Prostate gland (tissue), 2 donors: ENCODE results near the gene GALNTL6. TPM values are rescaled to one million over a fixed set of nuclear protein-coding genes. Genes with fewer than 3 reads are reported as not detected.
"Not testable (repeated sequence)": the region's sequence is repeated elsewhere in the genome, so short reads cannot be mapped to it uniquely, and the experiment has no call there.

Experiments used
- DNase-seq: peaks from one replicate; pipeline ENCODE4 v3.0.0-alpha.2; 2019; ENCODE audit warnings: low spot score
- H3K27ac ChIP-seq, 2 donors: fragments of 200-600 bp; sonication (generic); 2 replicates each; pipeline ENCODE4 v1.5.1; 2017 to 2019
- H3K27me3 ChIP-seq: fragments of 200-600 bp; sonication (generic); replicated peaks from 2 replicates; pipeline ENCODE4 v1.5.1; 2019; ENCODE audit not compliant: insufficient read depth
- H3K36me3 ChIP-seq, 2 donors: fragments of 200-600 bp; sonication (generic); 1 replicate in 1 of 2; 2 replicates in 1 of 2; pipeline versions ENCODE4 v1.5.1 to v1.8.1; 2017 to 2019
- H3K4me1 ChIP-seq: fragments of 200-600 bp; sonication (generic); replicated peaks from 2 replicates; pipeline ENCODE4 v1.5.1; 2019
- H3K4me3 ChIP-seq, 2 donors: fragments of 200-600 bp; sonication (generic); 2 replicates each; pipeline ENCODE4 v1.5.1; 2017 to 2019
- H3K9me3 ChIP-seq: fragments of 200-600 bp; sonication (generic); 2 replicates; pipeline ENCODE4 v1.5.1; 2017
- POLR2A ChIP-seq: fragments of 450-650 bp; IDR thresholded peaks from one replicate; pipeline ENCODE4 v1.6.1; 2016; ENCODE audit warnings: antibody characterized with exemption, mild to moderate bottlenecking
- POLR2AphosphoS5 ChIP-seq: sonication (generic); formaldehyde crosslinking; IDR thresholded peaks from one replicate; pipeline ENCODE4 v1.6.1; 2017; ENCODE audit warnings: antibody characterized with exemption
- WGBS: methylation state at CpG from one replicate; pipeline ENCODE4 v1.1.5; 2018; 5-methylcytosine and 5-hydroxymethylcytosine counted together
- intact Hi-C: fragments of 100-400 bp; cut with DNase I; formaldehyde crosslinking; loops from one replicate; pipeline ENCODE4 v1.14.2; 2022
- total RNA-seq, 2 donors: library from RNA; depleted of rRNA; stranded (reverse); fragments of >200 nt; gene quantifications; one replicate each; pipeline ENCODE4 v1.1.0, GENCODE V29; 2016
- TF ChIP-seq, protein P1 (sequence below), 4 experiments: fragments of 200-600 bp in 2 of 4; fragments of 450-650 bp in 2 of 4; sonication (generic) in 2 of 4; IDR thresholded peaks; 1 replicate in 3 of 4; 2 replicates in 1 of 4; pipeline ENCODE4 v1.5.1; 2016 to 2019; ENCODE audit warnings: antibody characterized with exemption in 4 of 4, mild to moderate bottlenecking in 2 of 4, moderate library complexity in 2 of 4

GALNTL6 gene
- total RNA-seq, 2 donors from 2014 or later: 0.23 to 0.85 TPM

DNA sequence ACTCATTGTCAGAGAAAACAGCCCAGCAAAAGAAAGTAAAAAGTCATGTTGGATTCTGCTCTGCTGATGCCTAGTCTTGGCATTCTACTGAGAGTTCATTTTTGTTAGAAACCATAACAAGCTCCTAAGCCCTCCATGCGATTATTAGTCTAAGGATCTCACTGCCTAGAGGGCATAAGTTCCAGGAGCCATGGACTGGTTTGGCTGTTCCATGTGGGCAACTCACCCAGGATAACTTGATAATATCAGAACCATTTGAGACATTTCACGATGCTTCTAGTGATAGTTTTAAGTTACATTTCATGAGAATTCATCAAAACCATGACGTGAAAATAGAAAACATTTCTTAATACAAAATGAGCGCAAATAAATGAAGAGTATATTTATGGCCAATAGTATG is 978.6 kb downstream of the GALNTL6 start:
- TF ChIP-seq, protein P1, sequence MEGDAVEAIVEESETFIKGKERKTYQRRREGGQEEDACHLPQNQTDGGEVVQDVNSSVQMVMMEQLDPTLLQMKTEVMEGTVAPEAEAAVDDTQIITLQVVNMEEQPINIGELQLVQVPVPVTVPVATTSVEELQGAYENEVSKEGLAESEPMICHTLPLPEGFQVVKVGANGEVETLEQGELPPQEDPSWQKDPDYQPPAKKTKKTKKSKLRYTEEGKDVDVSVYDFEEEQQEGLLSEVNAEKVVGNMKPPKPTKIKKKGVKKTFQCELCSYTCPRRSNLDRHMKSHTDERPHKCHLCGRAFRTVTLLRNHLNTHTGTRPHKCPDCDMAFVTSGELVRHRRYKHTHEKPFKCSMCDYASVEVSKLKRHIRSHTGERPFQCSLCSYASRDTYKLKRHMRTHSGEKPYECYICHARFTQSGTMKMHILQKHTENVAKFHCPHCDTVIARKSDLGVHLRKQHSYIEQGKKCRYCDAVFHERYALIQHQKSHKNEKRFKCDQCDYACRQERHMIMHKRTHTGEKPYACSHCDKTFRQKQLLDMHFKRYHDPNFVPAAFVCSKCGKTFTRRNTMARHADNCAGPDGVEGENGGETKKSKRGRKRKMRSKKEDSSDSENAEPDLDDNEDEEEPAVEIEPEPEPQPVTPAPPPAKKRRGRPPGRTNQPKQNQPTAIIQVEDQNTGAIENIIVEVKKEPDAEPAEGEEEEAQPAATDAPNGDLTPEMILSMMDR (IDR thresholded peaks at IDR 0.05): no peak
- no peak for TF ChIP-seq POLR2A
- TF ChIP-seq POLR2AphosphoS5: no peak
- Histone ChIP-seq H3K36me3 (no peaks in the 10 kb centered on the region), H3K4me1 (no peaks in the 10 kb centered on the region), H3K27me3 (no peaks in the 10 kb centered on the region), H3K9me3 (no peaks in the 10 kb centered on the region), H3K4me3 (no peak overlapping the region), H3K27ac (no peak overlapping the region)
- no peak for DNase-seq
- WGBS: 79% methylated on average over 4 of the region's 4 CpGs
- intact Hi-C loops: no loop called here

DNA sequence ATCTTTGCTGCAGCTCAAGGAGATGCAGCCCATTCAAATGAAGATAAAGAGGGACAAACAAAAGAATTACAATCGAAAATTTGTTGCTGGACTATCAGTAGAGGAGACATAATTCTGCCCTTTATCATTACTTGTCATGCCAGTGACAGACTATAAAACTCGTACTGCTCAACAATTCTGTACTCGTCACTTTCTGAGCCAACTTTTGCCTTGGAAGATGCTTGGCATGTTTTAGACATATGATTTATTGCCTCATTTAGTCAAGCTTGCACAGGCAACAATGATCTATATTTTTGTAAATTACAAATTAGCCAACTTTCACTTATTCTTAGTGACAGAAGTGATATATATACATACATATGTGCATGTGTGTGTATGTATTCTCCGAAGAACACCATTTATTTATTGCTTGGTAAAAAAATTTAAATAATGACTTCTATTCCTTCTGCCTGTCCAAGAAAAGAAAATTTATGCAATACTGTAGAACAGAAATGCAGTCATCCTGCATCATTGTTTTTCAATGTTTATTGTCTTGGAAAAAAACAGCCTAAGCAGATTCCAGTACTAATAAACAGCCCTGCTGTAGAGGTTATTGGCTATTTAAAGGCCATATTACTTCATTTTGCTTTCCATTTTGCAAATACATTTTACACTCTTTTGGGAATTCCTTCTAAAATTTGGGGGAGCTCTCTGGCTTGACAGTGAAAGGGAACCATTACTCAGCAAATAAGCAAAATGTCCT is 980.5 kb downstream of the GALNTL6 start:
- DNase-seq: no peak
- no peaks in the 10 kb centered on the region for H3K36me3 ChIP-seq
- H3K4me1 ChIP-seq: no peaks in the 10 kb centered on the region
- H3K9me3 ChIP-seq: no peaks in the 10 kb centered on the region
- no peak overlapping the region for H3K27ac ChIP-seq
- no peaks in the 10 kb centered on the region for H3K27me3 ChIP-seq
- no peak for TF ChIP-seq POLR2A
- TF ChIP-seq POLR2AphosphoS5: no peak
- TF ChIP-seq, protein P1 (IDR thresholded peaks at IDR 0.05): no peak
- intact Hi-C loops: no loop called here
- no peak overlapping the region for H3K4me3 ChIP-seq
- 30% methylated on average over 4 of the region's 4 CpGs for WGBS

DNA sequence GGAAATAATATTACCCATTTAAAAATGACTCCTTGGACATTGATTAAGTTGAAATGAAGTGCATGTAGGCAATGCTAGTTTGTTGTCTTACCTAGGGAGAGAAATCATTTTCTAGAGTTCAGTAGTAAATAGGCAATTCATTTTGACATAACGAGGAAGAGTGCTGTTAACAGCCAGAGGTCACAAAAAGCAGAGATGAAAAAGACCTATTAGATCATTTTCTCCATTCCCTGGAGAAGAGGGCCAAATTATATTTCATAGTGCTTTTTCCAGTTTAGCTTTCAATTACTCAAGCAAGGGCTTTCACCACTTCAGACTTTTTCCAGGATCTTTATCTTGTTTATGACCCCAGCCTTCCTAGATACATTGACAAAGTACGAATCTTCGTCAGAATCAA is 981.1 kb downstream of the GALNTL6 start:
- H3K27ac ChIP-seq: no peak overlapping the region

DNA sequence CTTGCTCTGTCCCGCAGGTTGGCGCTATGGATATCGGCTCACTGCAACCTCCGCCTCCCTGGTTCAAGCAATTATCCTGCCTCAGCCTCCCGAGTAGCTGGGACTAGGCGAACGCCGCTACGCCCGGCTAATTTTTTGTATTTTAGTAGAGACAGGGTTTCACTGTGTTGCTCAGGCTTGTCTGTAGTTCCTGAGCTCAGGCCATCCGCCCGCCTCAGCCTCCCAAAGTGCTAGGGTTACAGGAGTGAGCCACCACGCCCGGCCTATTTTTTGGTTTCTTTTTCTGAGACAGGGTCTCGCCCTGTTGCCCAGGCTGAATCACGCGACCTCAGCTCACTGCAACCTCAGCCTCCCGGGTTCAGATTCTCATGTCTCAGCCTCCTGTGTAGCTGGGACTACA is 984.1 kb downstream of the GALNTL6 start:
- H3K4me3 ChIP-seq, DNase-seq, H3K36me3 ChIP-seq, intact Hi-C loops, H3K27me3 ChIP-seq, H3K27ac ChIP-seq, H3K4me1 ChIP-seq, H3K9me3 ChIP-seq: not testable (repeated sequence)
- 95% methylated on average over 18 of the region's 18 CpGs for WGBS

More for the DNA sequence above, 981.1 kb downstream of the GALNTL6 start:
- H3K9me3 ChIP-seq: no peaks in the 10 kb centered on the region
- H3K27me3 ChIP-seq: no peaks in the 10 kb centered on the region
- no peaks in the 10 kb centered on the region for H3K36me3 ChIP-seq
- no peaks in the 10 kb centered on the region for H3K4me1 ChIP-seq
- DNase-seq: no peak
- 80% methylated on average over 3 of the region's 3 CpGs for WGBS
- no peak overlapping the region for H3K4me3 ChIP-seq
- intact Hi-C loops: no loop called here
- no peak for TF ChIP-seq POLR2A
- TF ChIP-seq, protein P1 (IDR thresholded peaks at IDR 0.05): no peak
- TF ChIP-seq POLR2AphosphoS5: no peak

DNA sequence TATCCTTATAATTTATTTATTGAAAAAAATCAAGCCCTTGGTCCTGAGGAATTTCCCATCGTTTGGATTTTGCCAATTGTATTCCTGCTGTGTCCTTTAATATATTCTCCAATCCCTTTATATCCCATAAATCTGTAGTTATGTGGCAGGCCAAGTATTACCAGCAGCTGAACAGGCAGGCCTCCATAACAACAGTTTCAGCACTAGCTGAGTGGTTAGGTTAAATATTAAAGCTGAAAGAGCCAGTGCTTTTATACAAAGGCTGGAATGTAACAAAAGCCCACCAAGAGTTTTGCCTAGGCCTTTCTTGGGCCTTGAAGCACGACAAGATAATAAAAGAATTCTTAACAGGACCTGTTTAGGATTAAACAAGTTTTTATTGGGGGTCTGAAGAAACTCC is 988.8 kb downstream of the GALNTL6 start:
- intact Hi-C loops: no loop called here
- WGBS: 44% methylated on average over 2 of the region's 2 CpGs
- Histone ChIP-seq H3K4me3 (no peak overlapping the region), H3K4me1 (no peaks in the 10 kb centered on the region), H3K9me3 (no peaks in the 10 kb centered on the region), H3K36me3 (no peaks in the 10 kb centered on the region), H3K27ac (no peak overlapping the region), H3K27me3 (no peaks in the 10 kb centered on the region)
- TF ChIP-seq POLR2A: no peak
- TF ChIP-seq POLR2AphosphoS5: no peak
- TF ChIP-seq, protein P1 (IDR thresholded peaks at IDR 0.05): no peak
- no peak for DNase-seq
